Bronchial epithelial cell (primary cell): ENCODE measurements around the gene AP1B1. TPM values are rescaled to one million over a fixed set of nuclear protein-coding genes. Genes with fewer than 3 reads are reported as not detected.

Experiments
- DNase-seq: peaks from one replicate; pipeline ENCODE4 v3.0.0-alpha.2; 2010; ENCODE audit warnings: low read depth
- FAIRE-seq: peaks from 2 replicates; lab custom pipeline; 2011; peaks lifted over from hg19 to GRCh38; lab: Jason Lieb, UNC
- H3K27me3 ChIP-seq: 2 replicates; pipeline ENCODE4 v1.5.1; 2011; ENCODE audit warnings: low read length; ENCODE audit not compliant: control insufficient read depth, insufficient read depth
- H3K36me3 ChIP-seq: 2 replicates; pipeline ENCODE4 v1.5.1; 2011; ENCODE audit warnings: low read length; ENCODE audit not compliant: control insufficient read depth, insufficient read depth
- H3K4me3 ChIP-seq: 2 replicates; pipeline ENCODE4 v1.5.1; 2011; ENCODE audit warnings: mild to moderate bottlenecking, low read depth, low read length, control low read depth
- total RNA-seq: library from RNA; depleted of rRNA; stranded (reverse); fragments of >200 nt; gene quantifications from 2 replicates; pipeline ENCODE4 v1.2.1, GENCODE V29; 2014
- TF ChIP-seq, protein P1 (sequence below): IDR thresholded peaks from 2 replicates; pipeline ENCODE4 v1.5.1; 2011; ENCODE audit warnings: mild to moderate bottlenecking, moderate library complexity, low read length, control low read depth, inconsistent platforms; ENCODE audit not compliant: insufficient read depth, severe bottlenecking

AP1B1 gene
- total RNA-seq, 1 donor from 2014 or later, result 44.8 TPM

DNA sequence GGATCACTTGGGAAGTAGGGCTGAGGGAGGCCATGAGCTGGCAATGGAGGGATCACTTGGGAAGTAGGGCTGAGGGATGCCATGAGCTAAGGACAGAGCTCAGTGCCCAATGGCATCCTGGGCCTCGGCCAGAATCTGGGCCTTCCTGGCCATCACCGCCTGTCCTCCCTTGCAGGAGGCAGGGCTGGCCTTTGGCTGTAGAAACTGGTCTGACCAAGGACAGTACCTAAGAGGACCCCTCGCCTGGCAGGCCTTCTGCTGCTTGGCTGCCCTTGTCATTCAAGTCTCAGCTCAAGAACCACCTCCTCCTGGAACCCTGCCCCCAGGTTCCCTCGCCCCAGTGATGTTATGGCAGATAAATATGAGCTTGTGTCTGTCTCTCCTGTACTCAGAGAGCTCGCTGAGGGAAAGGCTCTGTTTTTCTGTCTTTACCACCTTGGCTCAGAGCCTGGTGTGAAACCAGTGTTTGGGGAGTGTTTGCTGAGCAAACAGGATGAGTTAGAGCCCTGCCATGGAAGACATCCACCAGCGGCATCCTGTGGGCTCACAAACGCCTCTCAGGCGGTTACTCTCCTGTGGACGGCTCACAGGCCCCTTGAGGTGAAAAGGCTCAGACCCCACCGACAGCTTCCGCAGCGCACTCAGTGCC is 53.5 kb downstream of the AP1B1 start:
- Histone ChIP-seq H3K27me3 (no peaks in the 10 kb centered on the region), H3K4me3 (no peak overlapping the region), H3K36me3 (peaks cover 18% of the 10 kb centered on the region)
- TF ChIP-seq, protein P1, sequence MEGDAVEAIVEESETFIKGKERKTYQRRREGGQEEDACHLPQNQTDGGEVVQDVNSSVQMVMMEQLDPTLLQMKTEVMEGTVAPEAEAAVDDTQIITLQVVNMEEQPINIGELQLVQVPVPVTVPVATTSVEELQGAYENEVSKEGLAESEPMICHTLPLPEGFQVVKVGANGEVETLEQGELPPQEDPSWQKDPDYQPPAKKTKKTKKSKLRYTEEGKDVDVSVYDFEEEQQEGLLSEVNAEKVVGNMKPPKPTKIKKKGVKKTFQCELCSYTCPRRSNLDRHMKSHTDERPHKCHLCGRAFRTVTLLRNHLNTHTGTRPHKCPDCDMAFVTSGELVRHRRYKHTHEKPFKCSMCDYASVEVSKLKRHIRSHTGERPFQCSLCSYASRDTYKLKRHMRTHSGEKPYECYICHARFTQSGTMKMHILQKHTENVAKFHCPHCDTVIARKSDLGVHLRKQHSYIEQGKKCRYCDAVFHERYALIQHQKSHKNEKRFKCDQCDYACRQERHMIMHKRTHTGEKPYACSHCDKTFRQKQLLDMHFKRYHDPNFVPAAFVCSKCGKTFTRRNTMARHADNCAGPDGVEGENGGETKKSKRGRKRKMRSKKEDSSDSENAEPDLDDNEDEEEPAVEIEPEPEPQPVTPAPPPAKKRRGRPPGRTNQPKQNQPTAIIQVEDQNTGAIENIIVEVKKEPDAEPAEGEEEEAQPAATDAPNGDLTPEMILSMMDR, result no peak
- DNase-seq (no peak), FAIRE-seq (no peak)

DNA sequence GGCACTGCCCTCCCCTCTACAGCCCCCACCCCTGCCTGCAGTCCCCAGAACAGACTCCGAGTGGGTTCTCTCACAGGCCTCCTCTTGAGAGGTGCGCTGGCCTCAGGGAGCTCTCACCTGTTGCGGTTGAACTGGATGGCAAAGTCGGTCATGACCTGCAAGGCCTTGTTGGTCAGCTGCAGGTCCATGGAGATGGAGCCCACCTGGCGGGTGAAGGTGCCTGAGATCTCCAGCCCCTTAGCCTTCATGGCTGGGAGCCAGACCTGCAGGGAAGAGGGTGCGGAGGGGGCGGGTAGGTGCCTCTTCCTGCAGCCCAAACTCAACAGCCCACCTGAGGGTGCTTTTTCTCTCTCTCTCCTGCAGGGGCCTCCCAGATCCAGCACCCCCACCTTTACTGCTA is 54.2 kb downstream of the AP1B1 start:
- DNase-seq, result no peak
- Histone ChIP-seq H3K36me3 (peaks cover 20% of the 10 kb centered on the region), H3K27me3 (no peaks in the 10 kb centered on the region), H3K4me3 (no peak overlapping the region)
- TF ChIP-seq, protein P1, result no peak
- no peak for FAIRE-seq

DNA sequence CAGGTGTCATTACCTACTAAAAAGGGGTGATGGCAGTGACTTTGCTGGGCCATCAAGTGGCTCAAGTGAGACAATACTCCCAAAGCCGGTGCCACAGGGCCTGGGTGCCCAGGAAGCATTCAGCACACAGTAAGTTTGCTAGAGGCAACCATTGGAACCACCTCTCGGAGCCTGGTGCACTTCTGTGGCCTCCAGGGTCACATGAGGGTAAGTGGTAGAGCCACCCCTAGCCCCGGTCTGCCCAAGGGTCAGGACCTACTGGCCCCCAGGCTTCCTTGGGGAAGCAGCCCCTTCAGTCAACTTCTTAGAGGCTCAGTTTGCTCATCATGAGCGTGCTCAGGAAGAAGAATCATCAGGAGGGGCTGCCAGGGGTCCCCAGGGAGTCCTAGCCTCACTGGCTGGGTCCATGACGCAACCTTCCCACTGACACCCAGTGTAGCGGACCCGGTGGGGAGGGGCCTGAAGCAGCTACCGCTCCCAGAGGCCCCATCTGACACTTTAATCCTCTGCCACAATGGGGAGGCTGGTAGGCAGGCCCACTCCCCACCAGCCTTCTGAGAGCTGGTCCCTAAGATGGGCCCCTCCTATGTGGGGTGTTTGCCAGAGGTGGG is 55.4 kb downstream of the AP1B1 start:
- H3K27me3 ChIP-seq, result no peaks in the 10 kb centered on the region
- no peak for FAIRE-seq
- H3K36me3 ChIP-seq, result peaks cover 22% of the 10 kb centered on the region
- H3K4me3 ChIP-seq, result no peak overlapping the region
- DNase-seq, result no peak
- TF ChIP-seq, protein P1, result no peak

DNA sequence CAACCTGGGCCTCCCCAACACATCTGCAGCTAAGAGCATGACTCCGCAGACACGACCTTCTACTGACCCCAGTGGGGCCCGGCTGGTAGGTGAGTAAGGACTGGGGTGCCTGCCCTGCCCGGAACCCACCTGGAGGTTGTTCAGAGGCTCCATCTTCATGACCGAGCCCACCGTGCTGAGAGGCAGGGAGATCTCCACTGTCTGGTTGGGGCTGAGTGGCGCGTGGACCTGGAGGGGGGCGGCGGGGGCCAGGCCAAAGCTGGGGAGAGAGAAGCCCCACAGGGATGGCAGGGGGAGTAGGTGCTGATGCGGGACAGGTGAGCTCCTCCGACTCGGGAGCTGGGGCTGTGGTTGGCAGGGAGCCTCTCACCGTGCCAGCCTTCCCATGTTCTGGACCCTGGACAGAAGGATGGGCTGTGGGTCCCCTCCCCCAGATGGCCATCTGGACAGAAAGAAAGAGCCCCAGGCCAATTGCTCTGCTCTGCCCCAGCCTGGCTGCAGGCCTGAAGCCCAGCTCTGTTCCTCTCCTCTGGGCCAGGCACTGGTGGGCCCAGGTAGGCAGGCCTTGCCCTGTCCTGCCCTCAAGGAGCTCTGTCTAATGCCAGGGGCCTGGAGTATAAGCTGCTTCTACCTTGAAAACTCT is 56.6 kb downstream of the AP1B1 start:
- H3K27me3 ChIP-seq, result no peaks in the 10 kb centered on the region
- no peak for FAIRE-seq
- H3K4me3 ChIP-seq, result no peak overlapping the region
- H3K36me3 ChIP-seq, result peaks cover 23% of the 10 kb centered on the region
- DNase-seq, result no peak
- TF ChIP-seq, protein P1, result no peak

DNA sequence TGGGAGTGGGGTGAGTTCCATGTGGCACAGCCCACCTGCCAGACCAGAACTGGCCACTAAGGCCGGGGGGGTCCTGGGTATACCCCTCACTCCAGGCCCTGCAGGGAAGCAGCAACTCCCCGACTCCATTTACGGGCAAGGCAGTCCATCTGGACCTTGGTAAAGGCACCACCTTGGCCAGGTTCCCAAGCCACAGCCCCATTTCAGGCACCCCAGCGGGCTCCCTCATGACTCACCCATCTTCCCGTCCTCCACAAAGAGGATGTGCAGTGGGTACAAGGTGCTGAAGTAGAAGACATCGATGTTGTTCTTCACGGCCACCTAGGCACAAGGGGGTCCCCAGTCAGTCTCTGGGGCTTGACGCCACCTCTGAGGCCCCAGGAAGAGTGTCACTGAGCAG is 57.2 kb downstream of the AP1B1 start:
- Histone ChIP-seq H3K27me3 (no peaks in the 10 kb centered on the region), H3K36me3 (peaks cover 24% of the 10 kb centered on the region), H3K4me3 (no peak overlapping the region)
- DNase-seq (no peak), FAIRE-seq (no peak)
- TF ChIP-seq, protein P1, result no peak
